ENCODE results near the gene TK2.
"Not testable (repeated sequence)": the region's sequence is repeated elsewhere in the genome, so short reads cannot be mapped to it uniquely, and the experiment has no call there.

TK2 gene

GRCh38 chr16:66502020-66502913 is 47.7 kb downstream of the TK2 start:
- no peak for DNase-seq

- DNase-seq = not testable (repeated sequence)
These were observed 48.4 kb downstream of the TK2 start for GRCh38 chr16:66501563-66501962.

- not testable (repeated sequence) for DNase-seq
These were observed 52.0 kb downstream of the TK2 start for GRCh38 chr16:66497921-66498320.

DNA sequence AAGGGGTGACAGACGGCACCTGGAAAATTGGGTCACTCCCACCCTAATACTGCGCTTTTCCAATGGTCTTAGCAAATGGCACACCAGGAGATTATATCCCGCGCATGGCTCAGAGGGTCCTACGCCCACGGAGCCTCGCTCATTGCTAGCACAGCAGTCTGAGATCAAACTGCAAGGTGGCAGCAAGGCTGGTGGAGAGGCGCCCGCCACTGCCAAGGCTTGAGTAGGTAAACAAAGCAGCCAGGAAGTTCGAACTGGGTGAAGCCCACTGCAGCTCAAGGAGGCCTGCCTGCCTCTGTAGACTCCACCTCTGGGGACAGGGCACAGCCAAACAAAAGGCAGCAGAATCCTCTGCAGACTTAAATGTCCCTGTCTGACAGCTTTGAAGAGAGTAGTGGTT is 53.7 kb downstream of the TK2 start:
- not testable (repeated sequence) for DNase-seq

GRCh38 chr16:66495440-66495839 is 54.5 kb downstream of the TK2 start:
- DNase-seq = no peak

DNA sequence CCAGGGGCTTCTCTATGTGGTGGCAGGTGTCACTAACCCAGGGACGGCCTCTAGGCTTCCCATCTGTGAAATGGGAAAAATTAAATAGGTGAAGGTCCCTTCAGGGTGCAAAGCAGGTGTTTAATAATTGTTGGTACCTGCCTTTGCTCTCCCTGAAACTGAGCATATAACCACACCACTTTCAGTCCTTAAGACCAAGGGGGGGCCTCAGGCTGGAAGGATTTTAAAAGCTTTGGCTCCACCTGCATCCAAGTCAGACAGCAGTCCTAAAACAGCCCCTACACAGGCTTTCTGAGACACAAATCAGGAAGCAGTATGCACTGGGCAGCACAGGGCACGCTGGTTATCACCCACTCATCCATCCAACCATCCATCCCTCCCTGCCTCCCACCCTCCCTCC is 55.0 kb downstream of the TK2 start:
- DNase-seq = no peak

DNA sequence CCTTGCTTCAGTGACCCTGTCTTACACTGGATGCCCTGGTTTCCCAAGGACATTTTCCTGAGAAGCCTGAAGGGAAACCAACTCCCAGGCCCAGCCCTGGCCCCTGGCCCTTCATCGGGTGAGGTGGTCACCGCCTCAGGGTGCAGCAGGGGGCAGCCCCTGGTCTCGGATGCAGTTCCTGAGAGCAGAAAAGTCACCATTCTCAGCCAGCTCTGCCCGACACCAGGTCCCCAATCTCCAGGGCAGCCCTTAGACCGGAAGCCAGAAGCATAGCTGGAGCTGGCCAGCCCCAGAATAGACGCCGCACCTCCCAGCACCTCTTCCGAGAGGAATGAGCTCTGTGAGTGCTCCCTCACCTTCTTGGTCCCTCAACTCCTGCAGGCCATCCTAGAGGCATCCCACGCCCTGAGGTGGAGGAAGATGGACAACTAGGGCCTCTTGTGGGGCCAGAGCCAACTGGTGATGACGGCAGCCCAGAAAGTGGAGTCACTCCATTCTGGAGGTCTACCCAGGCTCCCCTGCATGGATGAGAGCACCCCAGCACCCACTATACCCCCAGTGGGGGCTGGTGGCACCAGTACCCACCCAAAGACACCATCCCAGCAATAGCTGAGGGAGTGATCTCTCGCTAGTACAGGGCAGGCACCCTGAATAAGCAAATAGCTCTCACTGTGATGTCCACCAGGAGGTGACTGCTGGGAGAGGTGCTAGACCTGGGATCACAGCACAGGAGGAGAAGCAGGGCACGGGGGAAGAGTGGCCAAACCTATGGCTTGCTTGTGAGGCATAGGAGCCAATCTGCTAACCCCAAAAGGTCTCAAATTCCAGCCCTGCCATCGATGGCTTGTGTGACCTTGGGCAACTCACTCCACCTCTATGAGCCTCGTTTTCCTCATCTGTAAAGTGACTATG is 56.2 kb downstream of the TK2 start:
- DNase-seq = no peak

- no peak for DNase-seq
These were observed 58.2 kb downstream of the TK2 start for GRCh38 chr16:66491716-66492064.

DNA sequence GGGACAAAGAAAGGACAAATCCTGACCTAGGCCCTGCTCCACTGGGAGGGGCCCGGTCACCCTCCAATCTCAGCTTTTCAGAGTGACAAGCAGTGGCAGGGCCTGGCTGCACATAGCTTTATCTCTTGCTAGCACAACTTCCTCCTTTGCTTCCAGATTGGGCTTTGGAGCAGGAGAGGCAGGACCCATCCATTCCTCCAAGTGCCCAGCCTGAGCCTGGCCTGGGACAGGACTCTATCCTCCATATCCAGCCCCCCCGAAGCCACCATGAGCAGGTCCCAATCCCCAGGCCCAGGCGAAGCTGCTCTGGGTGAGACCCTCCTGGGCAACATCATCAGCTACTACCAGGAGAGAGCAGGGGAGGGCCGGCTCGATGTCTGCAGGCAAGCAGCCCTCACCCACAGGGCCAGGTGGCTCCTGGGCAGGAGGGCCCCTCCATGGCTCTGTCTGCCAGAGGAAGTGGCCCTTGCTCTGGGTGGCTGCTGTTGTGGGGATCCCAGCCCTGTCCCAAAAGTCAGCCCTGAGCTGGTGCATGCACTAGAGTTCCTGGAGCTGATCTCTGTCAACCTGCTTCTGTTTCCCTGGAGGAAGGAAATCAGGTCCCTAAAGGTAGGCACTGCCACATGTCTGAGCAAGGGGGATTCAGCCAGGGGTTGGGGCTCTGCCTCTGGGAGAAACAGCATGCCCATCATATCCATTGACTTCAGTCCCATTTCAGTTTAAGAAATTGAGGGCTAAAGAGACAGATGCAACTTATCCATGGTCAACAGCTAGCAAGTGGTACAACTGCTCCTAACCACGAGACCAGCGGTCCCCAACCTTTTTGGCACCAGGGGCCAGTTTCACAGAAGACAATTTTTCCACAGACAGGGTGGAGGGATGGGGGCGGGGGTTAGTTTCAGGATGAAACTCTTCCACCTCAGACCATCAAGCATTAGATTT is 58.9 kb downstream of the TK2 start:
- DNase-seq = no peak

DNA sequence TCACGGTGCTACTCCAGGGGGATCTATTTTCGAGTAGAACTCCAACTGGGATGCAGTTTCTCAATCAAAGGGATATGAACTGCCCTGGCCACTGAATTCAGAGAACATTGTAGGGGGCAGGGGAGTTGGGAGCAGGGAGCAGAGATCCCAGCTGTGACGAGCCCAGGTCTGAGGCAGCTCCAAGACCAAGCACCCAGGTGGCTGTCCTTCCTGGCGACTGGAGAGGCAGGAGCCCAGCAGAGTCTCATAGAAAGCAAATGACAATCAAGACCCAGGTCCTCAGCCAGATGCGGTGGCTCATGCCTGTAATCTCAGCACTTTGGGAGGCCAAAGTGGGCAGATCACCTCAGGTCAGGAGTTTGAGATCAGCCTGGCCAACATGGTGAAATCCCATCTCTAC is 60.1 kb downstream of the TK2 start:
- DNase-seq = no peak

DNA sequence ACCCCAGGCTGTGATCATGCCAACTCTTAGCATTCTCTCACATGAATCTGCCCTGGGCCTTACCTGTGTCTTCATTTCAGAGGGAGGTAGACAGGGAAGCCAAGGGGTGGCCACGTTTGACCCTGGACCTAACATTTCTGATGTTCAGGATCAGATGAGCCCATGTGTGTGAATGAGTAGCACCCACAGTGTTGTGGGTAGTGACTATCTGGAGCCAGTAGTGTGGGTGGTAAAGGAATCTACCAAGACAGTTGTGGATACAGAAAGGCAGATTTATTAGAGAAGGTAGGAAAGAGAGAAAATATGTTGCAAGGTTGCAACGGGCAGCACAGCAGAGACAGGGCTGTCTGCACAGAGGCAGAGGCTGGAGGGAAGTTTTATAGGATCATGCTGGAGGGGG is 60.5 kb downstream of the TK2 start:
- no peak for DNase-seq

- DNase-seq = no peak
These were observed 61.4 kb downstream of the TK2 start for GRCh38 chr16:66488505-66488904.

DNA sequence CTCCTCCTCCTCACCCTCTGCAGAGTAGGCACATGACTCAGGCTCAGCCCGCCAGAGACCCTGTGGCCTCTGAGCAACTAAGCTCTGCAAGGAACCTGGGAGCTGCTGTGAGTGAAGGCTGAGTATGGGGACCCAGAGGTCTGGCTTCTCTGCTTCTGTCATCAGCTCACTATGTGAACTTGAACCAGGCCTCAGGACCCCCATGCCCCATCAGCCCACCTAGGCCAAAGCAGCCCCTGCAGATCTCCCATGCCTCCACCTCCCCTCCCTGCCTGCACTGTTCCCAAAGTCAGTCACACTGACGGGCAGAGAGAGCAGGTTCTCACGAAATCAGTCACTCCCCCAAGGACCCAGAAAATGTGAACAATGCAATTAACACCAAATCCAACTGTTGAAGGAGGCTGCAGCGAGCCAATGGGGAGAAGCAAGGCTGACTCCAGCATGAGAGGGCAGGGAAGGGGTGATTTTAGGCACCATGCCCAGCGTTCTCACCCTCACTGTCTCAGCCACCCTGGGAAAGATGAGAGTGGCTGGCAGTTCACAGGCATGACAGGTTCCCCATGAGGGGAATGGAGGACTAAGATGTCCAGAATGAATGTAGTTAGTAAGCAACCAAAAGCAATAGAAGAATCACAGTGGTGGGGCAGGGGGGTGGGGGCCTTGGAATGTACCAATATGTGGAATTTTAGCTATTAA is 62.2 kb downstream of the TK2 start:
- no peak for DNase-seq

DNA sequence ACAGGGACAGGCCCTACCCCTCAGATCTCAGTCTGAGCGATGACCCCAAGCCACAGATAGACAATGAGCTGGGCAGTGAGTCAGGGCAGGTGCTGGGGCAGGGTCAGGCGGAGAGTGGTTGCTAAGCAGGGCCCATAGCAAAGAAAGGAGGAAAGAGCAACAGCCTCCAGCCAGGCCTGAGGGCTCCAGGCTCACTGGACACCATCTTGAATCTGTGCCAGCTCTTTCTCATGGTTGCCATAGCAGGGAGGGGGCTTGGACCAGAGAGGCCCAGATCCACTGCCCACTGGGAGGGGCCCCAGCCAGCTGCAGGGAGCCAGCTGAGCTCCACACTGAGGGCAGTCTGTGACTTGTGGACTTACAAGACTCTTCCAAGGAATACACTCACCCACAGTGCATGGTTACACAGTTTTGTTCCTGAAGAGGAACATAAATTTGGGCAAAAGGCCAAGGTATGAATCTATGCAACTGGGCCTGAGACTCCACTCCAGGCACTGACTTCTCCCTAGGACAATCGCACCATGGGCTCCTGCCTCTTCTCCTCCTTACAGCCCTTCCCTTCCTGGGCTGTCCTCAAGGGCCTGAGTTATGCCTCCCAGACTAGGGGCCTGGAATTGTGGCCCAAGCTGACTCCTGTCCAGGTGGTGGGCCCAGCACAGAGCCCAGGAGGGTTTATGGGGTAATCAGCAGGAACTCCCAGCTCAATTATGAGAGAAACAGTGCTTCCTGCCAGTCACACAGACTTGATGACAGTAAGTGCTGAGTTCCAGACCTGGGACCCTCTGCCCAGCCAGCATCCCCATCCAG is 62.9 kb downstream of the TK2 start:
- no peak for DNase-seq

GRCh38 chr16:66486199-66486772 is 63.6 kb downstream of the TK2 start:
- DNase-seq = no peak

GRCh38 chr16:66485376-66485775 is 64.5 kb downstream of the TK2 start:
- DNase-seq = no peak

- no peak for DNase-seq
These were observed 65.3 kb downstream of the TK2 start for GRCh38 chr16:66484453-66485213.

DNA sequence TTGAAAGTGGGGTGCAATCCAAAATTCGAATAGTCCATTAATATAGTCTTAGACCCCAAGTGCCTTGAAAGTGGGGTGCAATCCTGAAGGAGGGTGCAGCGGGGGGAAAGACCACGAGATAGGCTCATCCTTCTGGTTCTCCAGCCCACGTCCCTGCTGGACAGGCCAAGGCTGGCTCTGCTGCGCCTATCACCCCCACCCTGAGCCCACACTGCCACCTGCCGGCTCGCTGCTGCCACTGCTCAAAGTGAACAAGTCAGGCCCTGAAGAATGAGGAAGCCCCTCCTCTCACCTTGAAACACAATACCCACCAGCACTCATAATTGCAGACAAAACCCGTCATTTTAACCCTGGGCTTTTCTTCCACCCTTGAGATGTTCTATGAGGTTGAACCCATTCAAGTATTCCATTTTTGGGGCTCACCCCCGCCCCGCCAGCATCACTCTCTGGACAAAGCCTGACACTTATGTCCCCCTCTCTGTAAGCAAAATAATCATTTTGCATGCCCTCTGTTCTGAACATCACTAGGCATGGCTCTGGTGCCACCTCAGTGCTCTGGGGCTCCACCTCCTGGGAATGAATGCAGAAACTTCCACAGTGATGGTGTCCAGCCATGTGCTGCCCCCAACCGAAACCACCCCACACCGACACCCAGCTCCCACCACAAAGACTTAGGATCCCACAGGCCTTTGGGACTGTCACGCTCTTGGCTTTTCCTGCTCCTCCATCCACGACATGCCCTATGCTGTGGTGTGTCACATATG is 66.1 kb downstream of the TK2 start:
- DNase-seq = peak; percentile 71 to 78

GRCh38 chr16:66481943-66482390 is 68.0 kb downstream of the TK2 start:
- DNase-seq = no peak

All from CD4-positive, alpha-beta T cell treated with Interferon alpha-2 for 1 hour (primary cell).